H9 (cell line): Measurements from ENCODE around the gene MTA1. TPM values are rescaled to one million over a fixed set of nuclear protein-coding genes. Genes with fewer than 3 reads are reported as not detected.

Experiments
- DNase-seq: peaks from one replicate; pipeline ENCODE4 v3.0.0-alpha.2; 2017
- H2AFZ ChIP-seq: one replicate; pipeline ENCODE4 v1.6.1; 2013; ENCODE audit warnings: mild to moderate bottlenecking, low read length, control low read depth, moderate library complexity
- H2AK5ac ChIP-seq: 2 replicates; pipeline ENCODE4 v1.6.1; 2013; ENCODE audit warnings: low read length, control low read depth, mixed read lengths; ENCODE audit not compliant: insufficient read length
- H2BK120ac ChIP-seq: one replicate; pipeline ENCODE4 v1.6.1; 2013; ENCODE audit warnings: low read depth, mild to moderate bottlenecking, low read length, control low read depth, inconsistent platforms; ENCODE audit not compliant: poor library complexity, severe bottlenecking
- H2BK12ac ChIP-seq: 2 replicates; pipeline ENCODE4 v1.6.1; 2013; ENCODE audit warnings: low read length, control low read depth, mixed read lengths, low read depth; ENCODE audit not compliant: insufficient read length
- H2BK15ac ChIP-seq: 2 replicates; pipeline ENCODE4 v1.6.1; 2013; ENCODE audit warnings: low read depth, low read length, control low read depth
- H2BK20ac ChIP-seq: one replicate; pipeline ENCODE4 v1.6.1; 2013; ENCODE audit warnings: low read depth, mild to moderate bottlenecking, low read length, control low read depth, inconsistent platforms; ENCODE audit not compliant: poor library complexity, severe bottlenecking
- H2BK5ac ChIP-seq: 2 replicates; pipeline ENCODE4 v1.6.1; 2013; ENCODE audit warnings: low read length, control low read depth, mixed read lengths; ENCODE audit not compliant: insufficient read length
- H3K14ac ChIP-seq: 2 replicates; pipeline ENCODE4 v1.6.1; 2013; ENCODE audit warnings: low read length, control low read depth; ENCODE audit not compliant: insufficient read depth
- H3K18ac ChIP-seq: 2 replicates; pipeline ENCODE4 v1.6.1; 2013; ENCODE audit warnings: low read depth, mild to moderate bottlenecking, mixed read lengths, low read length, control low read depth; ENCODE audit not compliant: insufficient read length
- H3K23ac ChIP-seq: 2 replicates; pipeline ENCODE4 v1.6.1; 2013; ENCODE audit warnings: low read length, control low read depth, mixed read lengths, low read depth; ENCODE audit not compliant: insufficient read length
- H3K23me2 ChIP-seq: 2 replicates; pipeline ENCODE4 v1.6.1; 2013; ENCODE audit warnings: low read depth, mild to moderate bottlenecking, mixed read lengths, low read length, control low read depth; ENCODE audit not compliant: insufficient read length, poor library complexity, severe bottlenecking
- H3K27ac ChIP-seq: 2 replicates; pipeline ENCODE4 v1.5.1; 2013; ENCODE audit warnings: low read length, control low read depth, mixed read lengths, low read depth; ENCODE audit not compliant: insufficient read length
- H3K27me3 ChIP-seq: 2 replicates; pipeline ENCODE4 v1.6.1; 2013; ENCODE audit warnings: low read length, control low read depth, inconsistent platforms; ENCODE audit not compliant: insufficient read depth
- H3K4ac ChIP-seq: 2 replicates; pipeline ENCODE4 v1.6.1; 2013; ENCODE audit warnings: low read depth, mild to moderate bottlenecking, control low read depth, inconsistent platforms, low read length, moderate library complexity
- H3K4me1 ChIP-seq: 2 replicates; pipeline ENCODE4 v1.6.1; 2013; ENCODE audit warnings: low read length, control low read depth, inconsistent platforms; ENCODE audit not compliant: insufficient read depth
- H3K4me2 ChIP-seq: 2 replicates; pipeline ENCODE4 v1.6.1; 2013; ENCODE audit warnings: low read length, control low read depth, mixed read lengths; ENCODE audit not compliant: insufficient read length, insufficient read depth
- H3K56ac ChIP-seq: 2 replicates; pipeline ENCODE4 v1.6.1; 2013; ENCODE audit warnings: low read depth, mild to moderate bottlenecking, mixed read lengths, low read length, control low read depth; ENCODE audit not compliant: insufficient read length
- H3K79me1 ChIP-seq: 2 replicates; pipeline ENCODE4 v1.6.1; 2013; ENCODE audit warnings: low read depth, mild to moderate bottlenecking, moderate library complexity, low read length, control low read depth, inconsistent platforms; ENCODE audit not compliant: insufficient read depth, poor library complexity, severe bottlenecking
- H3K79me2 ChIP-seq: 2 replicates; pipeline ENCODE4 v1.6.1; 2013; ENCODE audit warnings: low read length, control low read depth, inconsistent platforms; ENCODE audit not compliant: insufficient read depth
- H3K9ac ChIP-seq: 2 replicates; pipeline ENCODE4 v1.6.1; 2013; ENCODE audit warnings: low read length, control low read depth, mixed read lengths; ENCODE audit not compliant: insufficient read length; ENCODE audit errors: extremely low read depth
- H3K9me3 ChIP-seq: one replicate; pipeline ENCODE4 v1.6.1; 2013; ENCODE audit warnings: low read depth, low read length, inconsistent platforms; ENCODE audit not compliant: control insufficient read depth
- H3T11ph ChIP-seq: one replicate; pipeline ENCODE4 v1.6.1; 2013; ENCODE audit warnings: mild to moderate bottlenecking, low read length, control low read depth, inconsistent platforms
- H4K20me1 ChIP-seq: one replicate; pipeline ENCODE4 v1.6.1; 2013; ENCODE audit not compliant: control insufficient read depth, insufficient read length, insufficient read depth
- H4K5ac ChIP-seq: 2 replicates; pipeline ENCODE4 v1.6.1; 2013; ENCODE audit warnings: low read depth, mild to moderate bottlenecking, mixed read lengths, low read length, control low read depth; ENCODE audit not compliant: insufficient read length
- H4K8ac ChIP-seq: replicated peaks from 2 replicates; pipeline ENCODE4 v1.6.1; 2013; ENCODE audit warnings: low read length, control low read depth, mixed read lengths, low read depth; ENCODE audit not compliant: insufficient read length
- H4K91ac ChIP-seq: 2 replicates; pipeline ENCODE4 v1.6.1; 2013; ENCODE audit warnings: low read depth, mild to moderate bottlenecking, moderate library complexity, mixed read lengths, low read length, control low read depth; ENCODE audit not compliant: insufficient read length
- H3K27ac Mint-ChIP-seq, 3 experiments: 2 replicates in 2 of 3; 3 replicates in 1 of 3; pipeline ENCODE4 v1.8.0; 2020 to 2021; ENCODE audit warnings: mixed read lengths in 3 of 3, mild to moderate bottlenecking in 1 of 3, moderate library complexity in 1 of 3
- H3K27me3 Mint-ChIP-seq: 2 replicates; pipeline ENCODE4 v1.8.0; 2021; ENCODE audit warnings: low read depth, mild to moderate bottlenecking, moderate library complexity, mixed read lengths
- H3K36me3 Mint-ChIP-seq, 3 experiments: 2 replicates in 2 of 3; 3 replicates in 1 of 3; pipeline ENCODE4 v1.8.0; 2020 to 2021; ENCODE audit warnings: low read depth in 3 of 3, mixed read lengths in 3 of 3; ENCODE audit not compliant: insufficient read depth in 1 of 3
- H3K4me1 Mint-ChIP-seq, 2 experiments: 2 replicates each; pipeline ENCODE4 v1.8.0; 2020; ENCODE audit warnings: mixed read lengths in 2 of 2
- H3K4me3 Mint-ChIP-seq, 2 experiments: 2 replicates in 1 of 2; 3 replicates in 1 of 2; pipeline ENCODE4 v1.8.0; 2020 to 2021; ENCODE audit warnings: mild to moderate bottlenecking in 2 of 2, mixed read lengths in 2 of 2, moderate library complexity in 1 of 2
- H3K9me3 Mint-ChIP-seq, 2 experiments: 2 replicates in 1 of 2; 3 replicates in 1 of 2; pipeline ENCODE4 v1.8.0; 2020; ENCODE audit warnings: mild to moderate bottlenecking in 2 of 2, mixed read lengths in 2 of 2, moderate library complexity in 1 of 2
- CTCF ChIP-seq: fragments of 200-600 bp; sonication (generic); conservative IDR thresholded peaks from 3 replicates; pipeline ENCODE4 v1.8.0; 2021; ENCODE audit warnings: antibody characterized with exemption, mild to moderate bottlenecking
- WGBS: extraction: QIAGEN DNeasy Blood & Tissue Kit; methylation state at CpG from one replicate; pipeline ENCODE4 v1.1.7; 2013; ENCODE audit warnings: missing lambda C conversion rate, low lambda C conversion rate, mixed read lengths; ENCODE audit not compliant: insufficient read length; ENCODE audit errors: extremely low coverage; 5-methylcytosine and 5-hydroxymethylcytosine counted together
- total RNA-seq: library from RNA; stranded (reverse); gene quantifications from 2 replicates; pipeline ENCODE4 v1.2.1, GENCODE V29; 2021

Gene MTA1
- total RNA-seq, 1 experiment from 2014 or later: 230 TPM

GRCh38 chr14:105393151-105393550 is 26.5 kb upstream of the MTA1 start:
- Histone ChIP-seq H4K20me1 (no peaks in the 10 kb centered on the region), H3T11ph (no peak overlapping the region), H2BK20ac (no peak overlapping the region), H3K18ac (no peak overlapping the region), H2AK5ac (no peak overlapping the region), H3K27me3 (no peaks in the 10 kb centered on the region), H2BK120ac (no peak overlapping the region), H3K4me2 (no peak overlapping the region), H3K79me2 (no peaks in the 10 kb centered on the region), H4K5ac (no peak overlapping the region), H3K4ac (no peak overlapping the region), H3K27ac (no peak overlapping the region), H3K79me1 (no peaks in the 10 kb centered on the region), H3K9ac (no peak overlapping the region), H2BK5ac (no peak overlapping the region), H3K23me2 (no peaks in the 10 kb centered on the region), H3K56ac (no peak overlapping the region), H3K9me3 (no peaks in the 10 kb centered on the region), H2BK12ac (no peak overlapping the region), H2BK15ac (no peak overlapping the region), H2AFZ (no peak overlapping the region), H3K14ac (no peak overlapping the region; the same call in 1 of the 2 replicates), H4K91ac (no peak overlapping the region), H3K23ac (no peak overlapping the region), H4K8ac (no peak overlapping the region), H3K4me1 (no peaks in the 10 kb centered on the region)
- DNase-seq: no peak
- H3K9me3 Mint-ChIP-seq: peaks cover 0 to 5% of the 10 kb centered on the region in 2 experiments; a peak in 2 of 5 replicates
- no peak for TF ChIP-seq CTCF
- H3K27me3 Mint-ChIP-seq: peaks cover 15% of the 10 kb centered on the region
- WGBS: no CpG with 5 or more reads among the region's 14 CpGs
- no peak overlapping the region for H3K4me3 Mint-ChIP-seq
- no peaks in the 10 kb centered on the region for H3K4me1 Mint-ChIP-seq
- H3K27ac Mint-ChIP-seq: no peak overlapping the region
- peaks cover 2 to 8% (median 5%) of the 10 kb centered on the region in 3 experiments; a peak in 5 of 7 replicates for H3K36me3 Mint-ChIP-seq
